Measurements from ENCODE around the gene IL1A.
A peak's percentile ranks its signal among the peaks of the same experiment; 100 is the strongest.

IL1A gene

DNA sequence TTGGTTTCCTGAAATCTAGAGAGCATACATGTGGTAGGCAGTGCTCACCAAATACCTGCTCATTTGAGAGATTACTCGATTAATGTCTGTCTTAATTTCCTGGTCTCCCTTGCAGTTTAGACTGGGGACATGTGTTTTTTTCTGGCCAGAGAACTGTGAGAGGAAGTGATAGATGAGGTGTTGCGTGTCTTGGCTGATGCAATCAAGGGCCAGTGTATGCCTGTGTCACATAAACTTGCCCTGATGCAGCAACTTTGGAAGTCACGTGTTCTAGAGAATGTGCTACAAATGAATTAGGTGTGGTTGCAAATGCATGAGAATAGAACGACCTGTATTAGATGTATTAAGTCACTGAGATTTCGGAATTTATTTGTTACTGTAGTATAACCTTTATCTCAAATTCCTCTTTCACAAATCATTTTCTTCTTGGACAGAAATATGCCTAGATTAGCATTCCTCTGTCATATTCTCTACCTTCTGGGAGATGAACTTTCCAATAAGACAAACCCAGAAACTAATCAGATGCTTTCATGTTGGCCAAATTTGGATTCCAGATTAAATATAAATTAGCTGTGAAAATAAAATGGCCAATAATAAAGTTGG, 9.9 kb upstream of the IL1A start:
- no peak for DNase-seq (ENCODE audit: extremely low spot score, insufficient read length, low read depth)
- FAIRE-seq = peak; percentile 79

DNA sequence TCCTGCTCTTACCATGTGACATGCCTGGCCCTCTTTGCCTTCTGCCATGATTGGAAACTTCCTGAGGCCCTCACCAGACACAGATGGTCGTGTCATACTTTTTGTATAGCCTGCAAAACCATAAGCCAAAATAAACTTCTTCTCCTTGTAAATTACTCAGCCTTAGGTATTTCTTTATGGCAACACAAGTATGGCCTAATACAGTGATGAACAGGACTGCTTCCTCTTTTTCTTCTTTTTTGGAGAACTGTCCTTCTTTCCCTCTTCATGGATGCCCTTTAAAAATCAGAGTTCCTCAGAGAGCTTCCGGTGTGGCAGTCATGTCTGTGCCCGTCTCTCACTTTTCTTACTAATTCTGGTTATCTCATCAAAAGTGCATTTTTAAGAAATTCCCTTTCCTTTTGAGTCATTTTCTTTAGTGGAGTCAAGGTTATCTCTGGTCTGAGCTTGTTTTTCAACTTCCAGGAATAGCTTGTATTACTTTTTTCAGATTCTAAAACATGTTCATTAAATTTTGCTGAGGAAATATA, 9.2 kb upstream of the IL1A start:
- DNase-seq (ENCODE audit: extremely low spot score, insufficient read length, low read depth) (no peak), FAIRE-seq (no peak)

DNA sequence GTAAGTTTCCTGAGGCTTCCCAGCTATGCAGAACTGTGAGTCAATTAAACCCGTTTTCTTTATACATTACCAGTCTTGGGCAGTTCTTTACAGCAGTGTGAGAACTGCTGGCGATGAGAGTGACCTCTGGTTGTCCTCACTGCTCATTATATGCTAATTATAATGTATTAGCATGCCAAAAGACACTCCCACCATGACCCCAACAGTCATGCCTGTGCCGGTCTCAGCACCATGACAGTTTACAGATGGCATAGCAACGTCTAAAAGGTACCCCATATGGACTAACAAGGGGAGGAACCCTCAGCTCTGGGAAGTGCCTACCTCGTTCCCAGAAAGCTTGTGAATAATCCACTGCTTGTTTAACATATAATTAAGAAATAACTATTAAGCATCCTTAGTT, 8.1 kb upstream of the IL1A start:
- no peak for DNase-seq (ENCODE audit: extremely low spot score, insufficient read length, low read depth)
- no peak for FAIRE-seq

DNA sequence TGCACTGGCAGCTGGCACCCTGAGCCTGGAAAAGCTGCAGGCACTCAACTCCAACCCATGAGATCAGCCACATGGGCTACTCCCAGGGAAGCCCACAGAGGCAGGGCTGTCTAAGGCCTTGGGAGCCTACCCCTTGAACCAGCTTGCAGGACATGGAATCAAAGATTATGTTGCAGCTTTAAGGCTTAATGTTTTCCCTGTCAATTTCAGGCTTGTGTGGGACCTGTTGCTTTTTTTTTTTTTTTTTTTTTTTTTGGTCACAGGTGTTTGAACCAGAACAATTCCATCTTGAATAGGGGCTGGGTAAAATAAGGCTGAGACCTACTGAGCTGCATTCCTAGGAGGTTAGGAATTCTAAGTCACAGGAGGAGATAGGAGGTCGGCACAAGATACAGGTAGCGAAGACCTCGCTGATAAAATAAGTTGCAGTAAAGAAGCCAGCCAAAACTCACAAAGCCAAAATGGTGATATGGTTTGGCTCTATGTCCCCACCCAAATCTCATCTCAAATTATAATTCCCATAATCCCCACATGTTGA, 7.5 kb upstream of the IL1A start:
- no peak for DNase-seq (ENCODE audit: extremely low spot score, insufficient read length, low read depth)
- FAIRE-seq = no peak

DNA sequence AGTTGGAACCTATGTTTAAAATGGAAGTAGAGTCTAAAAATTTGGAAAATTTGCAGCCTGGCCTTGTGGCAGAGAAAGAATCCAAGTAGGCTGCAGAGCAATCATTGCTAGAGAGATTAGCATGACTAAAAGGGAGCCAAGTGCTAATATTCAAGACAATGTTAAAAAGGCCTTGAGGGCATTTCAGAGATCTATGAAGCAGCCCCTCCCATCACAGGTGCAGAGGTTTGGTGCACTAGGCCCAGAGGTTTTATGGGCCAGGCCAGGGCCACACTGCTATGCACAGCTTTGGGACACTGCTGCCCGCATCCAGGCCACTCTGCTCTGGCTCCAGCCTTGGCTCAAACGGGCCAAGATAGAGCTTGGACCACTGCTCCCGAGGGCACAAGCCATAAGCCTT, 6.7 kb upstream of the IL1A start:
- FAIRE-seq (no peak), DNase-seq (ENCODE audit: extremely low spot score, insufficient read length, low read depth) (no peak)

DNA sequence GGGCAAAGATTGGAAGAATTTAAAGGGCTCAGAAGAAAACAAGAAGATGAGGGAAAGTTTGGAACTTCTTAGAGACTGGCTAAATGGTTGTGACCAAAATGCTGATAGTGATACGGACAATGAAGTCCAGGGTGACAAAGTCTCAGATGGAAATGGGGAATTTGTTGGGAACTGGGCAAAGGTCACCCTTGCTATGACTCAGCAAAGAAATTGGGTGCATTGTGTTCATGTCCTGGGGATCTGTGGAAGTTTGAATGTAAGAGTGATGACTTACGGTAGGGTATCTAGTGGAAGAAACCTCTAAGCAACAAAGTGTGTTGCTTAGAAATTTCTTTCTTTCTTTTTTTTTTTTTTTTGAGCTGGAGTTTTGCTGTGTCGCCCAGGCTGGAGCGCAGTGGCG, 6.0 kb upstream of the IL1A start:
- FAIRE-seq = no peak
- DNase-seq (ENCODE audit: extremely low spot score, insufficient read length, low read depth) = no peak

DNA sequence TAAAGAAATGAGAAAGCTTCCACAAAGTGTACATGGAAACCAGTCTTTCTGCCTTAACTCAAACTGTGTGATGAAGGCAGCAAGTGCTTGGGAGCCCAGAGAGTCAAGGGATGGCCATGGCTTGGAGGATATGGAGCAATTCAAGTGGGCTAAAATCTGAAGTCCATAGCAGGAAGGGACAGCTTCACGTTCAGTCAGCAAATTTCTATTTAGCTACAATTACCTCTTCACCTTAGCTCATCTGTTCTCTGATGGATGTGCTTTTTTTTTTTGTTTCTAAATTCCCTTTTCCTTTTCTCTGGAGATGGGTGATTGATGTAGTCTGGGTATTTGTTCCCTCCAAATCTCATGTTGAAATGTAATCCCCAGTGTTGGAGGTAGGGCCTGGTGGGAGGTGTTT, 4.9 kb upstream of the IL1A start:
- DNase-seq (ENCODE audit: extremely low spot score, insufficient read length, low read depth) = no peak
- FAIRE-seq = no peak

DNA sequence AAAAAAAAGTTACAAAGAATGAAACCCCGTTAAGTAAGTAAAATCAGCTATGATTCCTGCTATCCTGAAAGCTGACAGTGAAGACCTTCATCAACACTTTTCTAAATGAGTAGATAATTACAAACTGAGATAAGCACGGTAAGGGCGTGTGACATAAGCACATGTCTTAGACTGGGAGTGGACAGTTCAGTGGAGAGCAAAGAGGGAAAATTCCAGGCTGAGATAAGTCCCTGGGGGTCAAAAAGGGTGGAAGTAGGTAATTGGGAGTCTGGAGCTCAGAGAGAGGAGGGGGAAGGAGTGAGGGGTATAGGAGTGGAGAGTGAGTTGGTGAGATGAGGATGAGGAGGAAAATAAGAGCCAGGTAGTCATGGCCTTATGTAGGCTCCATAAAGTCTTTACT, 4.4 kb upstream of the IL1A start:
- DNase-seq (ENCODE audit: extremely low spot score, insufficient read length, low read depth) (no peak), FAIRE-seq (no peak)

DNA sequence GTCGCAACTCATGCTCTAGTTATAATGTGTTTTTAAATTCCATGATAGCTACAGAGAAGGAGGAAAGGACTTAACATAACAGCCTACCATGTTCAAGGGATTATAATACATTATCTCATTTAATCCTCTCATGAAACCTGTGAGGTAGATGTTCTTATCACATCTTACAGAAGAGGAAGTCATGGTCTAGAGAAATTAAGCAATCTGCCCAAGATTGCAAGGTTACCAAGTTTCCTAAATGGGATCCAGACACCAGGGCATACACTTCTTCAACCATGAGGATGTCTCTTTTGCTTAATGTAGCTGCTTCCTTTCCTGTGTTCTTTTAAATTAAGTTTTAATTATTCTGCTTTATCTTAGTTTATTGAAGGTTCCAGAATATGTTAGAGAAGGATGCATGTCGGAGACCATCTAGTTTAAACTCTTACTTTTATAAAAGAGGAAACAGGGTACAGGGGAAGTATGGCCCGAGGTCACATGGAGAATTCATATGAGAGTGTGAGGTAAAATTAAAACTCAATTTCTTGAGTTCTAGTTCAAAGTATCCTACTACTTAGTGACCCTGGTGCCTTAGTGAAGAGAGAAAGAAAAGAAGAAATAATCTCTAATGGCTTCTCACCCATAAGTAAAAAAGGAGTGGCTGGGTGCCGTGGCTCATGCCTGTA, 3.6 kb upstream of the IL1A start:
- DNase-seq (ENCODE audit: extremely low spot score, insufficient read length, low read depth) (no peak), FAIRE-seq (no peak)

DNA sequence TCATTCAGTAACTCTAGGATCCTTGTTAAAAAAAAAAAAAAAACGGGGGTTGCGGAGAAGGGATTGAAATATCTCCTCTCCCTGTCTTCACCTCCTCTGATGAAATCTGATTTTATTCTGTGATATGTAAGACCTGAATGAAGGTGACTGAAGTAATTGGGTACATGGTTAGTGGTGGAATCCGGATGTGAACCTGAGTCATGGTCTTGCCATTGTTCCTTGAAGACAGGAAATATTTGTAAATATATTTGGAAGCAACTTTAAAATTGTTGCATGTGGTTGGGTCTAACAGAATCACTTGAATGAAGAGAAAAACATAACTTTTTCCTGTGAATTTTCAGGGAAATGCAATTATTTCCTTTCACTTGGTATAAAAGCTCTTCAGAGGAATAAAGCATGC, 3.0 kb upstream of the IL1A start:
- DNase-seq (ENCODE audit: extremely low spot score, insufficient read length, low read depth) = no peak
- FAIRE-seq = no peak

DNA sequence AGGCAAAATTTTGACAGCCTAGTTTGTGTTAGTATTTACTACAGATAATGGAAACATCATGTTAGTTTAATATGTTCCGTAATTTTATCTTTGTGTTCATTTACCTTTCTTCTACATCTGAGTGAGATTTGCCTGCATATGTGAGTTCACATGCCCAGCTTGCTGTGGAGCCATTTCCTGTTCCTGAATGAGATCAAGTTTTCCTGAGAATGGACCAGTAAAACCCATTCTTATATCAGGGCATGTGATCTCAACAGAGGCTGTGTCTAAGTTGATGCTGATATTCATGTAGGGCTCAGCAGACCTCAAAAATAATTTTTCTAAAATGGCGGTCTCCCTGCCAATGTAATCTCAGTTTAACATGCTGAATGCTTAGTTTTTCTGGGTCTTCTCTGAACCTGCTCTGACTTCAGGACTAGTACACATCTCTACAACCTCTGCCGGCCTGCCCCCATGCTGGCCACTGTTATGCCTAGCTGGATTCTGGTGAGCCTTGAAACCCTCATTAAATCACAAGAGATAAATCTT, 1.0 kb downstream of the IL1A start:
- FAIRE-seq = peak; percentile 73
- no peak for DNase-seq (ENCODE audit: extremely low spot score, insufficient read length, low read depth)

DNA sequence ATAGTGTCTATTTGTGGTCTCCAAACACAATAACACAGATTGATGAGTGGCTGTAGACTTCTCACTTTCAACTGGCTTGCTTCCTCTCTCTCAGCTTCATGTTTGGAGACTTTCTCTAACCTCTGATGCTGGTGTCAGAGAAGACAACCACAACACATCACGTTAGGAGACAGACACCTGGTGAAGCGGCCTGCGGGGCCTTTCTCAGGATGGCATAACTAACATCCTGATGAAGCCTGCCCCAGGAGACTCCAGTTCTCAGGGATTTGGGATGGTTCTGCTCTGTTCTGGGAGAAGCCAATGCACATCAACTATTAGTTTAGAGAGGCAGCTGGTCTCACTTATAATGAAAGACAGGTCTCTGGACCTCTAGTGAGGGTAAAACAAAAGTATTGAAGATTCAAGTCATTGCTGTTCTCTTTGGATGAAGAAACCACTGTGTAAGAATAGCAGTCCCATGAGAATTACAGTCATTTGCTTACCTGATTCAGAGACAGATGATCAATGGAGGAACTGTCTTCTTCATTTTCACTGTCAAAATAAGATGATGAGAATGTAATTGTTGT, 2.0 kb downstream of the IL1A start:
- peak; percentile 85 for FAIRE-seq

DNA sequence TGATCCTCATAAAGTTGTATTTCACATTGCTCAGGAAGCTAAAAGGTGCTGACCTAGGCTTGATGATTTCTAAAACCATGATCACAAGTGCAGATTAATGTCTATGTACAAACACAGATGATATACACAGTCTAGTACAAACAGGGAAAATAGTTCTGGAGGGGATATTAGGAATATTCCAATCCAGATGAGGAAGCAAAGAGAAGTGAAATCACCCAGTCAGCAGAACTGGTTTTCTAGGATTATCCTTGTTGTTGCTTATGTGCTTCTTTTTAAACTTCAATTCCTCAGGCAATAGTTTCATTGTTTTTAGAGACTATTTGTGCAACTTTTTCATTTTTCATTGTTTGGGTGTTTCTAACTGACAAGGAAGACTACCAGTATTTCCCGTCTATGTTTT, 4.7 kb downstream of the IL1A start:
- no peak for FAIRE-seq

More for the DNA sequence above, 2.0 kb downstream of the IL1A start:
- DNase-seq (ENCODE audit: extremely low spot score, insufficient read length, low read depth) = no peak

DNA sequence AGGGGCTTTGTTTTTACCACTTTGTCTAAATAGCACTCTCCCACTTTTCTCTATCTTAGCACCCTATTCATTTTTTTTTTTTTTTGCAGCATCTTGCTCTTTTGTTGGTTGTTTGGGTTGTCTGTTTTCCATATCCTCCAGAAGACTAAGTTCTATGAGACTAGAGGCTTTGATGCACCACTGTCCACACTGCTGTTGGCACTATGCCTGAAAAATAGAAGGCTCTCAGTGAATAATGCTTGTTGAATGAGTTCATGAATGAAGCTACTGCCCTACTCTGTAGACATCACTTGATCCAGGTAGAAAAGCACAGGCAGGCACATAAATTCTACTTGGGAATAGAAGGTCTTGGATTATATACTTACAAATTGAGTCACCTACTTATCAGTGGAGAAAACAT, 7.3 kb downstream of the IL1A start:
- DNase-seq (ENCODE audit: extremely low spot score, insufficient read length, low read depth) = no peak
- no peak for FAIRE-seq

More for the DNA sequence above, 4.7 kb downstream of the IL1A start:
- DNase-seq (ENCODE audit: extremely low spot score, insufficient read length, low read depth) = no peak

DNA sequence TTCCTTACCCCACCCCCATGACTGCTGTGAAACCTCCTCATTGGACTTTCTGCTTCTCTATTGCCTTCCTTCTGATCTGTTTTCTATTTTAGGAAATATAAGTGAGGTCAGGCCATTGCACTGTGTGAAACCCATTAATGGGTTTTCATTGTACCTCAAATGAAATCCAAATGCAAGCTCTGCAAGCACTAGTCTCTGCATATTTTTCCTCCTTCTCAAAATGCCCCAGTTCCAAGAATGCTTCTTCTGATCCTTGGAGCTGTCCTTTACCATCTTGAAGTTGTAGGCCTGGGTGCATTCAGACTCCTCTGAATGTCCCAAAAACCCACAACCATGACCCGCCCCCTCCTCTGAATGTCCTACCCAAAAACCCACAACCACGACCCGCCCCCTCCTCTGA, 8.2 kb downstream of the IL1A start:
- DNase-seq (ENCODE audit: extremely low spot score, insufficient read length, low read depth) (no peak), FAIRE-seq (no peak)

DNA sequence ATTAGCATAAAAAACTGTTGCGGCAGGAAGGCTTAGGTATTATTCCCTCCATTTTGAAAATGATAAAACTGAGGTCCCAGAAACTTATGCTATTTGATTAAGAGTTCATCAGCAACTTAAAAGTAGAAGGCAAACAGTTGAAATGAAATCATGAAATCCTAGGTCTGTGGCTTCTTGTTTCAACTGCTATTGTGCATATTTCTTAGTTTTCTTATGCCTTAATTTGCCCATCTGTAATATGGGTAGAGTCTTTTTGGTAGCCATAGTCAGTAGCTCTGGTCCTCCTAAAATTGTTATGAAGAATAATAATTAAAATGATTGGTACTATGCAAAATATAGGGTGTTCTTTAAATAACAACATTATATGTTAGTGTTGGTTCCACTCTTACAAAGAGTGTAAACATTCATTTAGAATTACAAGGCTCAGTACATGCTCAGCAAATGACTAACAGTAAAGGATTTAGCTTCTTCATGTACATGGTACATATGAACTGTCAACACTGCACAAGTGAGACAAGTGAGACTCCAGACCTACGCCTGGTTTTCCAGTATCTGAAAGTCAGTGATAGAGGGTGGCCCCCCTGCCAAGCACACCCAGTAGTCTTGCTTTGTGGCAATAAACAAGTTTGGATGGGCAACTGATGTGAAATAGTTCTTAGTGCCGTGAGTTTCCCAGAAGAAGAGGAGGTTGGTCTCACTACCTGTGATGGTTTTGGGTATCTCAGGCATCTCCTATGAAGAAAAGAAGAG, 9.6 kb downstream of the IL1A start:
- FAIRE-seq (no peak), DNase-seq (ENCODE audit: extremely low spot score, insufficient read length, low read depth) (no peak)

DNA sequence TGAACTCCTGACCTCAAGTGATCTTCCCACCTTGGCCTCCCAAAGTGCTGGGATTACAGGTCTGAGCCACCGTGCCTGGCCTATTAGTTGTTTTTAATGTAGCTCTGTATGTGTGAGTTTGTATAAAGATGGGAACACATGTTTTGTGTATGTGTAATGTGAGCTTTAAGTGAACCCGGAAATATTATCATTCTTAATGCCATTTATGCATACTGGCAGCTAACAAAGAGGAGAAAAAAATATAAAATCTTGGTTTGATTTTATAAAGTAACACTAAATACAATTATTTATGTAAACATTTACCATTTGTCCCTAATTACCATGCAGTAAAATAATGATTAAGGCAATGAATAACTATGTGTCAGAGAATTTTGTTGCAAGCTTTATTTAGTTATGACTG, 10.7 kb downstream of the IL1A start:
- DNase-seq (ENCODE audit: extremely low spot score, insufficient read length, low read depth) (no peak), FAIRE-seq (no peak)

DNA sequence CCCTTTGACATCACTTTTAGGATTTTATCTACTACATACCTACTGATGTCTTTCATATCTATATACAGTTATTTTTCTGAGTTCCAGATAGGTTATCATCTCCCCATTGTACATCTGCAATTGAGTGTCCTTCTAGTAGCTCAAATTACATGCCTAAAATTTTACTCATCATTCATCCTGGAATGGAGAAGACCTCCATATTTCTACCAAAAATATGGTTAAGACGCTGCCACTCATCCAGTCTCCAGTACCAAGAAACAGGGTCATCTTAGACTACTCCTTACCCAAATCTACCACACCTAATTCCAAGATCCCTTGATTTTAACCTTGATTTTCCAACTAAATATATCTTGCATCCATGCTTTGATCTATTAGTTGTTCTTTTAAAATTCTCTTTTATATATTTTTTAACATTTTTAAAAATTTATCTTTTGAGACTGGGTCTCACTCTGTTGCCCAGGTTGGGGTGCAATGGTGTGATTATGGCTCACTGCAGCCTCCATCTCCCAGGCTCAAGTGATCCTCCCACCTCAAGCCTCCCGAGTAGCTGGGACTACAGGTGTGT, 11.3 kb downstream of the IL1A start:
- DNase-seq (ENCODE audit: extremely low spot score, insufficient read length, low read depth) = no peak
- no peak for FAIRE-seq

DNA sequence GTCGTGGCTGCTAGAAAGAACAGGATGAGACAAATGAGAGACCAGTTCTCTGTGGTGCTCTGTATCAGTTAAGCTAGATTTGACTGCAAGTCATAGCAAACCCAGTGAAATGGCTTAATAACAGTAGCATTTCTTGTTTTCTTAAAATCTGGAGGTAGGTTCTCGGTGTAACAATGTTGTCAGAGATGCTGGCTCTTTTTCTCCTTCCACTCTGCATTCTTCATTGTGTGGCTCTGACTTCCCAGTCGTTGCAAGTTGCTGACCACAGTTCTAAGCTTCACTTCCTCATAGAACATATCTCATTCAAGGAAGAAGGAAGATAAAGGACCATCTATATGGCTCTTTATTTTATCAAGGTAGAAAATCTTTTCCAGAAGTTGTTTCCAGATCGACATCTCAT, 12.0 kb downstream of the IL1A start:
- FAIRE-seq (peak; percentile 67), DNase-seq (ENCODE audit: extremely low spot score, insufficient read length, low read depth) (no peak)

DNA sequence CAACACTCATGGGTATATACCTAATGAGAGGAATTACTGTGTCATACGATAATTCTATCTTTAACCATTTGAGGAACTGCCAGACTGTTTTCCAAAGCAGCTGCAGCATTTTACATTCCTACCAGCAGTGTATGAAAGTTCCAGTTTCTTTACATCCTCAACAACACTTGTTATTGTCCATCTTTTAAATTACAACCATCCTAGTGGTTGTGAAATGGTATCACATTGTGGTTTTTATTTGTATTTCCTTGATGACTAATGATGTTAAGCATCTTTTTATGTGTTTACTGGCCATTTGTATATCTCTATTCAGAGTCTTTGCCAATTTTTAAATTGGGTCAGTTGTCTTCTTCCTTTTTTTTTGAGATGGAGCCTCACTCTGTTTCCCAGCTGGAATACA, 15.9 kb downstream of the IL1A start:
- DNase-seq (ENCODE audit: extremely low spot score, insufficient read length, low read depth) (no peak), FAIRE-seq (no peak)

Data from GM18507 (cell line).